Stimulated activated naive CD4-positive, alpha-beta T cell treated with Interleukin-2 at 50 U/mL for 16 hours (primary cell): Measurements from ENCODE around the gene MARK2.

Experiments used
- DNase-seq: peaks from one replicate; lab custom pipeline; 2025; lab: John Stamatoyannopoulos, UW

Gene MARK2

DNA sequence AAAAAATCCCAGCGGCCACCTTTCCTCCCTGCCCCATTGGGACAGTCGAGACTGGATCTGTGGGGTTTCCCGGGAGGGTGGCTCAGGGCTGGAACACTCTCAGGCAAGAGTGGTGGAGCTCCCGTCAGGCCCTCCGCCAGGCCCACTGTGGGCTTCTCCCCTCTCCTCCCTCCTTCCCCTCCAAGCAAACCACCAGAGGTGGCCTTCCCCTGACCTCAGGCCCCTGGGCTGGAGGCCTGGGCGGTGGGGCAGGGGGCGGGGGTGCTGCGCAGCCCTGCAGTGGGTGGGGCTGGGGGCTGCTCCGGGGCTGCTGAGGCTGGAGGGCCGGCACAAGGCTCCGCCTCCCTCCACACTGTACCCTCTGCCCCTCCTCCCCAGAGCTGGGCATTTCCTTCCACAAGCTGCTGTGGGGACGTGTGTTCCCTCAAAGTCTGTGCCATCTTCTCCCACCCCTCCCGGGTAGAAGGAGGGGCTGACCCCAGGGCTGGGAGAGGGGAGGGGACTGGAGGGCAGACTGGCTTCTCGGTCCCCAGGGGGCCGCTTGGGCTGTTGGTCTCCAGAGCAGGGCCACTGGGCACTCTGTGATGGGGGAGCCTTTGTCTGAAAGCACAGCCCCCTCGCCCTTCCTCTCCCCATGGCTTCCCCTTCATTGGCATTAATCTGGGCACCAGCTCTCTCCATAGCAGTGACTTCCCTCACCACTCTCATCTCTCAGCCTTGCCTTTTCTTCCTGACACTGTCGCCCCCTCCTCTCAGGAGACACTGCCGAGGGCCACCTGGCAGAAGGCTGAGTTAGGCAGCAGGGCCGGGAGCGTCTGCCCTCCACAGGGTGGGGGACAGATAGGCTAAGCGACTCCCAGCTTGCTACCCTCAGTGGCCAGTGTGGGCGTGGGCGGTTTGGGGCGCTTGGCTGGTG is 70.9 kb downstream of the MARK2 start:
- no peak for DNase-seq

DNA sequence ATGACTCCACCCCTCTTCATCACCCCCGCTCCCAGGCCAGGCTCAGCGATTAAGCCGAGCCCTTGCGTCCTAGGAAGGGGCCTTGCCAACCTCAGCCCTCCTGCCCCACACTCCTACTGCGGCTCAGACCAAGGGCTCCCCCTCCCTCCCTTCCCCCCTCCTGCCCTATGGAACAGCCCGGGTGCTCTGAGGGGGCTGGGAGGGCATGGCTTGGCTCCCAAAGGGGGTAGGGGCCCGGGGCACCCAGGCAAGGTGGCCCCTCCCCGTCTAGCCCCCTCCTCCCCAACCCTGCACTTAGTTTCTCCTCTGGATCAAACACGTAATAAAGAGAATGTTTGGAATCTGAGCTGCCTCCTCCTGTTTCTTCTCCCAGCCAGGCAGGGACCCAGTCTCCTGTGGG is 71.8 kb downstream of the MARK2 start:
- DNase-seq: no peak

DNA sequence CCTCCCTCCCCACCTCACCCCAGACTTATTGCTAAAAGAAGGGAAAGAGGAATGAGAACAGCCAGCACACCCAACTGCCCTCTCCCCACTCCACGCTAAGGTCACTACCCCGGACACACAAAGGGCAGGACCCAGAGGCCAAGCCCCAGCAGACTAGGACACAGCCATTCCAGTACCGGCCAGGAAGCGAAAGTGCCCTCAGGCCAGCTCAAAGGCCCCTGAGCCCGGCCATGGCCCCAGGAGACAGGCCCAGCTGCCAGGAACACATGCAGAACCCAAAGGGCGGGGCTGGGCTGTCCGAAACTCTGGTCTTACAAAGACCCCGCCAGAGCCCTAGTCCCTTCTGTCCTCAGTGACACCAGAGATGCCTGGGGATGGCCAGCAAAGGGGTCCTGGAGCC is 72.5 kb downstream of the MARK2 start:
- no peak for DNase-seq

GRCh38 chr11:63911876-63912275 is 73.0 kb downstream of the MARK2 start:
- no peak for DNase-seq

- no peak for DNase-seq
Measured at GRCh38 chr11:63912678-63913077, 73.8 kb downstream of the MARK2 start.

- DNase-seq: no peak
Measured at GRCh38 chr11:63913866-63914830, 75.2 kb downstream of the MARK2 start.

- no peak for DNase-seq
Measured at GRCh38 chr11:63914896-63915691, 76.2 kb downstream of the MARK2 start.

GRCh38 chr11:63915961-63916836 is 77.3 kb downstream of the MARK2 start:
- DNase-seq: peak; percentile 13

DNA sequence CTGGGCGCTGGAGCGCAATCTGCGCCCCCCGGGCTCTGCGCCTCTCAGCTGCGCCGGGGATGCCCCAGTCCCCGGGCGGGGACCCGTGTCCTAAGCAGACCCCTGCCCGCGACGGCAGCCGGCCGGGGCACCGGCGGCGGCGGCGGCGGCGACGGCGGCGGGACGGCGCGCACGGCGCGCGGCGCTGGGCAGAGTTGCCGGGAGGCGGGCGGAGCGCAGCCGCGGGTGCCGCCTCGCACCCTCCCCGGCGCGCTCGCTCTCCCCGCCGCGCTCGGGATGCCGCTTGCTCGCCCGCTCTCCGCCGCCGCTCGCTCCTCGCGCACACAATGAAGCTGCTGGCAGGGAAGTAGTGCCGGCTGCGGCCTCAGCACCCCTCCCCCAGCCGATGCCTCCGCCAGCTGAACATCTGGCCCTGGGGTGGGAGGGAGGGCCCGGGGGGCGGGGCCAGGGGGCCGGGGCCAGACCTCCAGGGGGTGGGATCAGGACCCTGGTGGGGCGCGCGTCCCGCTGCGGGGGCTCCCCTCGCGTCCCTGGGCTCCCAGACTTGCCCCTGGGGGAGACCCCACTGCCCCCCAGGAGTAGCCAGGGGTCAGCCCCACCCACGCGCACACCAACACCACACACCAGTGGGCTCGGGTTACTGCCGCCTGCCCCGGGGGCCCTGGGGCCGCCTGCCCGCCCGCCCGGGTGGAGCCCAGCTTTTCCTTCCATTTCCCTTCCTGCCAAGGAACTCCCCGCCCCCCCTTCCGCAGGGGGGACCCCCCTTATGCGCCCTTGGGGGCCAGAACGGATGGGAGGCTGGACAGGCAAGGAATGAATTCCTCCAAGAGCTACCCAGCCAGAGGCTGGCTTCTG is 78.2 kb downstream of the MARK2 start, which contains the start of gene RCOR2:
TSS of gene RCOR2 (minus strand) at position 328 of the 855 bp plus-strand sequence. CDS start 708 bp downstream, outside the sequence.
- peak; percentile 51 for DNase-seq

DNA sequence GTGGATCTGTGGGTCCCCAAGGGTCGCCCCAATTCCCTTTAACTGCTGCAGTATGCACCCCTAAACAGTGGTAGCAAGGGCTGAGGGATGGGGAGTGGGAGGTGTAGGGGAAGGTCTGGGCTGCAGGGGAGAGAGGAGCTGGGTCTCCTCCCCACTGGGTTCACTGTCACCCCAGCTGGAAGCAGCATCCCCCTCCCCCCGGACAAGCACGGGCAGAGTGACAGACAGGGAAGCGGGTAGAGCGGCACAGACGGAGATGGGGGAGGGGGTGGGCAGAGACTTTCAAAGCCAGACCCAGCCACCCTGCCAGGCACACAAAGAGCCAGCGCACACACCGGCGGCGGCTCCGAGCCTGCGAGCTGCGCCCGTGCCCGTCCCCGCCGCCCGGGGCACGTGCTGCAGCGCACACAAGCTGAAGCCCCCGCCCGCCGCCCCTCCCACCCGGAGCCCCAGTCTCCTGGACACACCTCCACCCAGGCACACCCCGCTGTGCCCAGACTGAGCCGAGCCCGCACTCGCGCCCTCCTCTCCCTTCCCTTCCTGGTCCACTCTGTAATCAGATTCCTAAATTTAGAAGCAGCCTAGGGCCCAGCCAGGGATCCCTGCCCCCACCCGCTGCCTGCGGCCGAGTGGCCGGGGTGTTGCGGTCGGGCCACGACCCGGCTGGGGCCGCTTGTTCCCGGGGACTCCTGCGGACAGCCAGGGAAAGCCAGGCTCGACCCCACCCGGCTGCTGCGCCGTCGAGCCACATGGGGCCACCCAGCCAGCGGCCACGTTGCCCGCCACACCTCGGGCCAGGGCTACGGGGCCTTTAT is 79.0 kb downstream of the MARK2 start:
- peak; percentile 12 for DNase-seq

GRCh38 chr11:63918507-63919191 is 79.7 kb downstream of the MARK2 start:
- DNase-seq: no peak

GRCh38 chr11:63919267-63920125 is 80.6 kb downstream of the MARK2 start:
- no peak for DNase-seq

DNA sequence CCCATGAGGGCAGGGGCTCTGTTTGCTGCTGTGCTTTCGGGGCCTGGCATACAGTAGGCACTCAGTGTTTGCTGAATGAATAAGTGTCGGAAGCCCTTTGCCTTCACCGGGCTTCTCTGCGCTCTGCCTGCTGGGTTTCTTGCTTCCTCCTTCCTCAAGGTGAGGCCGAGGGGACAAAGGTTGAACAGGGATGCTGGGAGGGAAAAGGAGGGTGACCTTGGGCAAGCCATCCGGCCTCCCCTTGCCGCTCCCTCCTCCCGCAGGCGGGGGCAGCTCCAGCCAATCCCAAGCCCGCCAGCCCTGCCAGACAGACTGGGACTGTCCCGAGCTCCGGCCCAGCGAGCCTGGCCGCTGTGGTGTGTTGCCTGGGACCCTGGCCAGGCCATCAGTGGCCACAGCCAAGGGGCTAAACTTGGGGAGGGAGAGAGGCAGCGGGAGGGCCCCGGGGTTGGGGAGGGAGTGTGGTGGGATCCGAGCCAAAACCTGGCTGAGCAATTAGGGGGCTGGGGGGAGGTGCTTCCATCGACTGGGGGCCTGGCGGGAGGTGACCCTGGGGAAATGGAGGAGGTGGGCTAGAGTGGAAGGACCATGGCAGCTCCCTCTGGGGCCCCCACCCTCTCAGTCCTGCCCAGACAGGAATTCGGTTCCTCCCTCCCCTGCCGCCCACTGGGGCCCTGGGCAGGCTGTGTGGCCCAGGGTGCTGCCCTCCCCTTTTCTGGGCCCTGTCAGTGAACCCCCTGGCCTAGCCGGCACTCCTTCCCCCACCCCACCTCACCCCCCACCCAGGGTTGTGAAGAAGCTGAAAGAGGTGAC is 81.4 kb downstream of the MARK2 start:
- no peak for DNase-seq

DNA sequence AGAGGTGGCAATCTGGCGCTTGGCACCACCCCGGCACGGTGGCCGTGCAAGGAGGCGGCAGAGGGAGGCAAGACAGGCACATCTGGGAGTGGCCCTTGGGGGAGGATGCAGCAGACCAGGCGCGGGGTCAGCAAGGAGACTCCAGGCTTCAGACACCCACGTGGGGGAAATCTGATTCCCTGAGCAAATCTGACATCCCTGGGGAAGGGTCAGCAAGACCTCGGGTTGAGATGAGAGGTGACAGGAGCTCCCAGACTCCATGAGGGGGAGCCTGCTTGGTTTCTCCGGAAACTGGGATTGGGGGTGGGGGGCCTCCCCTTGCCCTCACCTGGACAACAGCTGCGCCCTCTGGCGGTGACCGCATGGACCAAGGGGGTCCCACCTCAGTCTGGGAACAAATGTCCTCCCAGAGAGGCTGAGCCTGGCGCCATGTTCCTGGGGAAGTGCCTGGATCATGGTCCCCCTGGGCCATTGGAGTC is 82.1 kb downstream of the MARK2 start:
- DNase-seq: no peak

DNA sequence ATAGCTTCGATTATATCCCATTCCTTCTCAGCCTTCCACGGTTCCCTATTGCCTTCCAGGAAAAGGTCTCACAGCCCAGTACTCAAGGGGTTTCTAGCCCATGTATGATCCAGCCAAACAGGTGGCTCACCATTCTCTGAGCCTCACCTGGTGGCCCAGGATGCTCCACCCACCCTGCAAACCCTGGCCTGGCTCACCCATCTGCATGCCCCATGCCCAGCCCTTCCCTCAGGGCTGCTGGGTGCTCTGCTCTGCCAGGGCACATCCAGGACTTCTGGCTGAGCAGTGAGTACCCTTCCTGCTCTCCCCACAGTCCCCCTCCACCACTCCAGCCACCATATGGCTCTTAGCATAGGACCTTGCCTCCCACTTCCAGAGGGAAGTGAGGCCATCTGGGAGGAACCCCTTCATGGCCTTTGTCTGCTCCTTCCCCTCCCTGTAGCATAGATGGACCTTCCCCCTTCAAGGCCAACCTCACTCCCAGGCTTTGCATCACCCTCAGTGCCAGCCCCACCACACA is 83.8 kb downstream of the MARK2 start:
- no peak for DNase-seq

- no peak for DNase-seq
Measured at GRCh38 chr11:63923319-63923718, 84.4 kb downstream of the MARK2 start.
